ENCODE data around the gene CD1D.
"Not testable (repeated sequence)": the region's sequence is repeated elsewhere in the genome, so short reads cannot be mapped to it uniquely, and the experiment has no call there.

CD1D gene

GRCh38 chr1:158208586-158209116, 28.0 kb downstream of the CD1D start:
- Histone ChIP-seq H3K79me2 (ENCODE audit: control insufficient read depth, insufficient read depth, low read length, poor library complexity) (no peaks in the 10 kb centered on the region), H3K4me2 (ENCODE audit: low read length) (no peak overlapping the region), H2BK12ac (ENCODE audit: low read length) (no peak overlapping the region), H3K27ac (ENCODE audit: low read depth, low read length) (no peak overlapping the region), H3K4me3 (ENCODE audit: low read depth, low read length) (no peak overlapping the region), H2AFZ (ENCODE audit: insufficient read depth, low read length, poor library complexity) (no peak overlapping the region), H3K27me3 (ENCODE audit: insufficient read depth, low read length) (no peaks in the 10 kb centered on the region), H4K91ac (ENCODE audit: low read depth, low read length) (no peak overlapping the region), H3K4ac (ENCODE audit: low read depth, low read length) (no peak overlapping the region), H3K79me1 (ENCODE audit: low read length) (no peaks in the 10 kb centered on the region), H4K8ac (ENCODE audit: low read depth, low read length) (no peak overlapping the region), H3K18ac (ENCODE audit: low read length) (no peak overlapping the region), H2BK120ac (ENCODE audit: insufficient read depth, low read length, poor library complexity) (no peak overlapping the region), H3K14ac (ENCODE audit: low read length) (no peak overlapping the region), H3K4me1 (ENCODE audit: control insufficient read depth in 1 of 2, insufficient read depth in 2 of 2, low read length in 2 of 2) (no peaks in the 10 kb centered on the region), H3K36me3 (ENCODE audit: control insufficient read depth in 1 of 2, insufficient read depth in 2 of 2, low read length in 2 of 2) (no peaks in the 10 kb centered on the region), H2BK5ac (ENCODE audit: low read depth, low read length, poor library complexity) (no peak overlapping the region), H2AK5ac (ENCODE audit: low read length) (no peak overlapping the region), H4K12ac (ENCODE audit: low read depth, low read length) (no peak overlapping the region), H3K9ac (ENCODE audit: low read length) (no peak overlapping the region), H3K9me3 (ENCODE audit: insufficient read depth, low read depth, low read length) (peaks cover 2% of the 10 kb centered on the region), H3K23ac (ENCODE audit: low read length) (no peak overlapping the region)
- no peak for DNase-seq
- no CpG with 5 or more reads among the region's 1 CpG for WGBS (ENCODE audit: extremely low coverage, insufficient coverage, insufficient read length)

DNA sequence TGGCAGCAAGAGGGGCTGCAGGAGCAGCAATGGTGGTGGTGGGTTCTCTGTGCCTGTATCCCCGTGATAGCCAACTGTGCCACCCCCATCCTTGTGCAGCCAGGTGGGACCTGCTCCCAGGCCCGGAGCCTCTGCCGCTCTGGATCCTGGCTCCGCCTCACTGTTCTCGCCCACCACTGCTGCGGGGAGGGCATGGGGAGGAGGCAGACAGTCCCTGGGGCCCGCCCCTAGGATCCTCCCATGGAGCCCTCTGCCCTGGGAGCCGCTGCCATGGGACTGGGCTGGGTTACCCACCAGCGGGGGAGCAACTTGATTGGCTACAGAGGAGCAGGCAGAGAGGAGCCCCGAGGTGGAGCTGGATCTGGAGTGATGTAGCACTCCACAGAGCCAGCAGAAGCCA, 31.6 kb downstream of the CD1D start:
- no peak for DNase-seq
- Histone ChIP-seq H4K8ac (ENCODE audit: low read depth, low read length) (no peak overlapping the region), H3K4me2 (ENCODE audit: low read length) (no peak overlapping the region), H3K4me3 (ENCODE audit: low read depth, low read length) (no peak overlapping the region), H3K79me1 (ENCODE audit: low read length) (no peaks in the 10 kb centered on the region), H4K91ac (ENCODE audit: low read depth, low read length) (no peak overlapping the region), H3K18ac (ENCODE audit: low read length) (no peak overlapping the region), H3K4me1 (ENCODE audit: control insufficient read depth in 1 of 2, insufficient read depth in 2 of 2, low read length in 2 of 2) (no peaks in the 10 kb centered on the region), H2BK5ac (ENCODE audit: low read depth, low read length, poor library complexity) (no peak overlapping the region), H3K9me3 (ENCODE audit: insufficient read depth, low read depth, low read length) (peaks cover 4% of the 10 kb centered on the region), H3K23ac (ENCODE audit: low read length) (no peak overlapping the region), H2BK12ac (ENCODE audit: low read length) (no peak overlapping the region), H3K14ac (ENCODE audit: low read length) (no peak overlapping the region), H2BK120ac (ENCODE audit: insufficient read depth, low read length, poor library complexity) (no peak overlapping the region), H4K12ac (ENCODE audit: low read depth, low read length) (no peak overlapping the region), H3K27me3 (ENCODE audit: insufficient read depth, low read length) (no peaks in the 10 kb centered on the region), H3K4ac (ENCODE audit: low read depth, low read length) (no peak overlapping the region), H3K27ac (ENCODE audit: low read depth, low read length) (no peak overlapping the region), H3K36me3 (ENCODE audit: control insufficient read depth in 1 of 2, insufficient read depth in 2 of 2, low read length in 2 of 2) (no peaks in the 10 kb centered on the region), H3K79me2 (ENCODE audit: control insufficient read depth, insufficient read depth, low read length, poor library complexity) (no peaks in the 10 kb centered on the region), H2AFZ (ENCODE audit: insufficient read depth, low read length, poor library complexity) (no peak overlapping the region), H3K9ac (ENCODE audit: low read length) (no peak overlapping the region), H2AK5ac (ENCODE audit: low read length) (no peak overlapping the region)
- no CpG with 5 or more reads among the region's 10 CpGs for WGBS (ENCODE audit: extremely low coverage, insufficient coverage, insufficient read length)

DNA sequence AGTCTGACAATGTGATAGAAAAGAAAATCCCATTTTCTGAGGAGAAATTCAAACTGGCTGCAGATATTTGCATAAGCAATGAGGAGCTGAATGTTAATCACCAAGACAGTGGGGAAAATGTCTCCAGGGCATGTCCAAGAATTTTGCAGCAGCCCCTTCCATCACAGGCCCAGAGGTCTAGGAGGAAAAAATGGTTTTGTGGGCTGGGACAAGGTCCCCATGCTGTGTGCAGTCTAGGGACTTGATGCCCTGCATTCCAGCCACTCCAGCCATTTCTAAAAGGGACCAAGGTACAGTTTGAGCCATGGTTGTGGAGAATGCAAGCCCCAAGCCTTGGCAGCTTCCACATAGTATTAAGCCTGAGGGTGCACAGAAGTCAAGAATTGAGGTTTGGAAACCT, 42.8 kb downstream of the CD1D start:
- not testable (repeated sequence) for H3K27ac ChIP-seq (ENCODE audit: low read depth, low read length); H2AFZ ChIP-seq (ENCODE audit: insufficient read depth, low read length, poor library complexity); H4K91ac ChIP-seq (ENCODE audit: low read depth, low read length); H3K4ac ChIP-seq (ENCODE audit: low read depth, low read length); H2AK5ac ChIP-seq (ENCODE audit: low read length); H3K36me3 ChIP-seq (ENCODE audit: control insufficient read depth in 1 of 2, insufficient read depth in 2 of 2, low read length in 2 of 2); H3K79me1 ChIP-seq (ENCODE audit: low read length); H3K23ac ChIP-seq (ENCODE audit: low read length); H4K12ac ChIP-seq (ENCODE audit: low read depth, low read length); H2BK12ac ChIP-seq (ENCODE audit: low read length); H3K4me2 ChIP-seq (ENCODE audit: low read length); H3K27me3 ChIP-seq (ENCODE audit: insufficient read depth, low read length); H3K18ac ChIP-seq (ENCODE audit: low read length); H3K9ac ChIP-seq (ENCODE audit: low read length); H3K4me1 ChIP-seq (ENCODE audit: control insufficient read depth in 1 of 2, insufficient read depth in 2 of 2, low read length in 2 of 2); H2BK5ac ChIP-seq (ENCODE audit: low read depth, low read length, poor library complexity); H3K4me3 ChIP-seq (ENCODE audit: low read depth, low read length); DNase-seq; H3K9me3 ChIP-seq (ENCODE audit: insufficient read depth, low read depth, low read length); H3K14ac ChIP-seq (ENCODE audit: low read length); H3K79me2 ChIP-seq (ENCODE audit: control insufficient read depth, insufficient read depth, low read length, poor library complexity); H4K8ac ChIP-seq (ENCODE audit: low read depth, low read length); H2BK120ac ChIP-seq (ENCODE audit: insufficient read depth, low read length, poor library complexity)

DNA sequence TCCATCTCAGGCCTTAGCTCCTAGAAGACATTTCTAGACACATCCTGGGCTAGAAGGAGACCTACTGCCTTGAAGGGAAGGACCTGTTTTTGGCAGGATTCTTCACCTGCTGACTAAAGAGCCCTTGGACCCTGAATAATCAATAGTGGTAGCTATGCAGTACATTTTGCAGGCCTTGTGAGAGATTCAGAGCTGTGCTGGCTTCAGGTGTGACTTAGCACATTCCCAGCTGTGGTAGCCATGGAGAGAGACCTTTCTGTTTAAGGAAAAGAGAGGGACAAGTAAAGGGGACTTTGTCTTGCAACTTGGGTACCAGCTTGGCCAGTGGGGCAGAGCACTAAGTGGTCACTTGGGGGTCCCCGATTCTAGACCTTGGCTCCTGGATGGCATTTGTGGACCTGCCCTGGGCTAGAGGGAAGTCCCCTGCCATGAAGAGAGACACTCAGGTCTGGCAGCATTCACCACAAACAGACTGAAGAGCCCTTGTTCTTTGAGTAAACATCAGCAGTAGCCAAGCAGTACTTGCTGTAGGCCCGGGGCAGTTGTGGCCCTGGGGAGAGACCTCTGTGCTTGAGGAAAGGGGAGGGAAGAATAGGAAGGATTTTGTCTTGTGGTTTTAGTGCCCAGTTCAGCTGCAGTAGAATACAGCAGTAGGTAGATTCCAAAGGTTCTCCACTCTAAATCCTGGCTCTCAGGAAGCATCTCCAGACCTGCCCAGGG, 47.4 kb downstream of the CD1D start:
- no peak overlapping the region for H2BK12ac ChIP-seq (ENCODE audit: low read length)
- H3K79me2 ChIP-seq (ENCODE audit: control insufficient read depth, insufficient read depth, low read length, poor library complexity), result no peaks in the 10 kb centered on the region
- WGBS (ENCODE audit: extremely low coverage, insufficient coverage, insufficient read length), result no CpG with 5 or more reads among the region's 2 CpGs
- H4K91ac ChIP-seq (ENCODE audit: low read depth, low read length), result no peak overlapping the region
- no peak for DNase-seq
- no peaks in the 10 kb centered on the region for H3K79me1 ChIP-seq (ENCODE audit: low read length)
- no peaks in the 10 kb centered on the region for H3K36me3 ChIP-seq (ENCODE audit: control insufficient read depth in 1 of 2, insufficient read depth in 2 of 2, low read length in 2 of 2)
- no peak overlapping the region for H3K4ac ChIP-seq (ENCODE audit: low read depth, low read length)
- H2AK5ac ChIP-seq (ENCODE audit: low read length), result no peak overlapping the region
- no peak overlapping the region for H2BK120ac ChIP-seq (ENCODE audit: insufficient read depth, low read length, poor library complexity)
- peaks cover 3% of the 10 kb centered on the region for H3K9me3 ChIP-seq (ENCODE audit: insufficient read depth, low read depth, low read length)
- H3K4me1 ChIP-seq (ENCODE audit: control insufficient read depth in 1 of 2, insufficient read depth in 2 of 2, low read length in 2 of 2), result no peaks in the 10 kb centered on the region
- H4K8ac ChIP-seq (ENCODE audit: low read depth, low read length), result no peak overlapping the region
- no peak overlapping the region for H4K12ac ChIP-seq (ENCODE audit: low read depth, low read length)
- H2BK5ac ChIP-seq (ENCODE audit: low read depth, low read length, poor library complexity), result no peak overlapping the region
- H3K4me2 ChIP-seq (ENCODE audit: low read length), result no peak overlapping the region
- H3K14ac ChIP-seq (ENCODE audit: low read length), result no peak overlapping the region
- no peak overlapping the region for H2AFZ ChIP-seq (ENCODE audit: insufficient read depth, low read length, poor library complexity)
- H3K18ac ChIP-seq (ENCODE audit: low read length), result no peak overlapping the region
- no peaks in the 10 kb centered on the region for H3K27me3 ChIP-seq (ENCODE audit: insufficient read depth, low read length)
- H3K27ac ChIP-seq (ENCODE audit: low read depth, low read length), result no peak overlapping the region
- H3K4me3 ChIP-seq (ENCODE audit: low read depth, low read length), result no peak overlapping the region
- no peak overlapping the region for H3K23ac ChIP-seq (ENCODE audit: low read length)
- no peak overlapping the region for H3K9ac ChIP-seq (ENCODE audit: low read length)
